Measurements from ENCODE around the gene TM4SF20. TPM values are rescaled to one million over a fixed set of nuclear protein-coding genes. Genes with fewer than 3 reads are reported as not detected.

The TM4SF20 gene
- total RNA-seq, 1 experiment from 2014 or later = not detected

Other genes with a start within 250 kb of the TM4SF20 start
- not detected in 2 replicates for gene COL4A4, start 215.1 kb downstream of the TM4SF20 start, total RNA-seq (2014; rRNA removed; shearing (Covaris generic))
- not detected in 2 replicates for gene COL4A3, start 214.7 kb downstream of the TM4SF20 start, total RNA-seq (2014; rRNA removed; shearing (Covaris generic))
- gene MFF, start 54.1 kb downstream of the TM4SF20 start, total RNA-seq (2014; rRNA removed; shearing (Covaris generic)) = 99.4 and 112 TPM in 2 replicates
- not detected in 2 replicates for gene SCYGR1, start 8.6 kb upstream of the TM4SF20 start, total RNA-seq (2014; rRNA removed; shearing (Covaris generic))
- 40.2 and 122 TPM in 2 replicates for gene AGFG1, start 92.8 kb upstream of the TM4SF20 start, total RNA-seq (2014; rRNA removed; shearing (Covaris generic))
- gene SCYGR2, start 219.6 kb upstream of the TM4SF20 start, total RNA-seq (2014; rRNA removed; shearing (Covaris generic)) = not detected in 2 replicates
- gene SCYGR3, start 235.5 kb upstream of the TM4SF20 start, total RNA-seq (2014; rRNA removed; shearing (Covaris generic)) = not detected in 2 replicates
- gene SCYGR4, start 238.2 kb upstream of the TM4SF20 start, total RNA-seq (2014; rRNA removed; shearing (Covaris generic)) = not detected in 2 replicates